ENCODE results near the gene CKS1B.

GRCh38 chr1:154962795-154963330, 11.6 kb upstream of the CKS1B start:
- TF ChIP-seq POLR2A (IDR thresholded peaks at IDR 0.05) (no peak), CTCF (IDR thresholded peaks at IDR 0.05 in 4 of 5, conservative IDR thresholded peaks at IDR 0.05 in 1 of 5) (no peak)

Data from gastrocnemius medialis (tissue), 4 donors.